Activated CD4-positive, alpha-beta T cell treated with anti-CD3 and anti-CD28 coated beads, Interleukin-10, Interleukin-2, amounts not matched to agents 100 ng/mL and 50 ng/mL, durations not matched to agents 16 hours and 8 hours (primary cell): ENCODE results near the gene MED4.

Source experiments
- DNase-seq: peaks from one replicate; pipeline ENCODE4 v3.0.0-alpha.2; 2020

The MED4 gene, protein sequence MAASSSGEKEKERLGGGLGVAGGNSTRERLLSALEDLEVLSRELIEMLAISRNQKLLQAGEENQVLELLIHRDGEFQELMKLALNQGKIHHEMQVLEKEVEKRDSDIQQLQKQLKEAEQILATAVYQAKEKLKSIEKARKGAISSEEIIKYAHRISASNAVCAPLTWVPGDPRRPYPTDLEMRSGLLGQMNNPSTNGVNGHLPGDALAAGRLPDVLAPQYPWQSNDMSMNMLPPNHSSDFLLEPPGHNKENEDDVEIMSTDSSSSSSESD

DNA sequence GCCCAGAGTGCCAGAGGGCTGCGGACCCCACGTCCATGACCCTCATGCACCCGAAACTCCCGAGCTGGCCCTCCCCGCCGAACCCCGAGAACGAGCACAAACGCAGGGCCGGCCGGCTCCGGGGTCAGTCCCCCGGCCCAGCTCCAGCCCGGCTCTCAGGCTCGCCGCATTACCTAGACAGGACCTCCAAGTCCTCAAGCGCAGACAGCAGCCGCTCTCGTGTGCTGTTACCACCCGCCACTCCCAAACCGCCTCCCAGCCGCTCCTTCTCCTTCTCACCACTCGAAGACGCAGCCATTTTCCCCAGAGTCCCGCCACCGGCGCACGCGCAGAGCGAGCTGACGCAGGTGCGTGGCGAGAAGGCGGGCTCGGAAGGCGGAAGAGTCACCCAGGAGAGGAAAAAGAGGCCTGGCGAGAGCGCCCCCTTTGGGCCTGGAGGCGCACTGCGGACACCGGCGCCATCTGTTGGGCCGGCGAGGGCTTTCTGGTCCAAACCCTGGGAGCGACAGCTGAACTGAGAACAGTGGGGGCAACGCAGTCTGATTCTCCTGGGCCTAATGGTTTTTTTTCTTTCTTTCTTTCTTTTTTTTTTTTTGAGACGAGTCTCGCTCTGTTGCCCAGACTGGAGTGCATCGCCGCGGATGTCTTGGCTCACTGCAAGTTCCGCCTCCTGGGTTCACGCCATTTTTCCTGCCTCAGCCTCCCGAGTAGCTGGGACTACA, at the start of gene MED4:
MED4 (minus strand) TSS at position 324 of the 722 bp plus-strand sequence; CDS start at position 298, 26 bp downstream.
- peak; percentile 97 for DNase-seq

DNA sequence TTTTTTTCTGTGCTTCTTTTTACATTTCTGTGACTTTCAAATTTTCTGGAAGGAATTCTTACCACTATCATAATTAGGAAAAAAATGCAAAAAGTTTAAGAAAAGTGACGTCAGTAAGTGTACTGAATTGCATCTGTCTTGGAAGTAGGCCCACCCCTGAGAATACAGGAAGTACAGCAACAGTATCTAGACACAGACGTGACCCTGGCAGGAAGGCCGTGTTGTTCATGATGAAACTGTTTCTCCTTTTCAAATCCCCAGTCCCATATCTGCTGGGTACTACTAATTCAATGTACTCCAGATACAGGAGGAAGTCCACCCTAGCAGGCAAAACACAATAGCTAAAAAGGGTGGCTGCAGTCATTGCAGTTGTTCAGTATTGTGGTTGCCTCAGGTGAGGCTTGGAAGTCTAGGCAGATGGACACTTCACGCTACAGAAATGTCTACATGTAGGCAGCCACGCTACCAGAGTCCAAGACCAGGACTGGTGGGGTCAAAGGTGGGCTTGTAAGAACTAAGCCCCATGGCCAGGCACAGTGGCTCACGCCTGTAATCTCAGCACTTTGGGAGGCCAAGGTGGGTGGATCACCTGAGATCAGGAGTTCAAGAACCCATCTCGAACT, 49.6 kb upstream of the MED4 start:
- DNase-seq: no peak

DNA sequence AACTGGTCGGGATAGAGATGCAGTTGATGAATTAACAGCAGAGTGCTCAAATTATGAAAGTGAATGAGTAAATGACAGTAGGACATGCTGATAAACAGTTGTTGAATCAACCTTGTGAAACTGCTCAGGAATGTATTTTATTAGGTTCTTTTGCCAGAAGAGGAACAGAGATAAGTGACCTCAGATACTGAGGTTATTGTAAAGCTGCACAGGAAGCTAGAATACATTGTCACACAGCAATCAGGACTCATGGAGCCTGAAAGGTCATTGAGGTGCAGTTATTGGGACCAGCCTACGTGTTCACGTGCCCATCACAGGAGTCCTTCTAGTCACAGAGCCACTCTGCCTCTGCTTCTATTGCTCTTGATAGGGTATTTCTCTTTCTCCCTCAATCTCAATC, 47.5 kb upstream of the MED4 start:
- no peak for DNase-seq

DNA sequence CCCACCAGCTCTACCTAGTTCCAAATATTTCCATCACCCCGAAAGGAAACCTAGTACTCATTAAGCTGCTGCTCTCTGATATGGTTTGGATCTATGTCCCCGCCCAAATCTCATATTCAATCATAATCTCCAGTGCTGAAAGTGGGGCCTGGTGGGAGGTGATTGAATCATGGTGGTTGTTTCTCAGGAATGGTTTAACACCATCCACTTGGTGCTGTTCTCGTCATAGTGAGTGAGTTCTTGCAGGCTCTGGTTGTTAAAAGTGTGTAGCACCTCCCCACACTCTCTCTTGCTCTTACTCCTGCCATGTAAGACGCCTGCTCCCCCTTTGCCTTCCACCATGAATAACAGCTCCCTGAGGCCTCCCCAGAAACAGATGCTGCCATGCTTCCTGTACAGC, 43.4 kb upstream of the MED4 start:
- peak; percentile 24 for DNase-seq

- no peak for DNase-seq
These were observed 38.1 kb upstream of the MED4 start for GRCh38 chr13:48132961-48133360.

DNA sequence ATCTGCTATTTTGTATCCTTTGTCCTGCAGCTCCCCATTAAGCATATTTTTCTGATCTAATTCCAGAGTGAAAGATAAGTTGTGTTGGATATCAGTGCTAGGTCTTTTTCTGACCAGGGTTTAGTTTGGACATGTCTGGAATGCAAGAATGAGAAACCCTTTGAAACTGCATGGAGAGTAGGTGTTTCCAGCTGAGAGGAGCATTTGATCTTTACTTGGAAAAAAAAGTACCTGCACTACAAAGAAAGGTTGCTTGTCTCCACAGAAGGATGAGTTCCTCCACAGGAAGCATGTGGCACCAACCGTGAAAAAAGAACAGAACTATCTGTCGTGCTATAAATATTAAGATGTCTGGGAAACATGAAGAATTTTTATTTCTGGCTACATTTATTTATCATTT, 36.6 kb upstream of the MED4 start:
- no peak for DNase-seq

- DNase-seq: peak; percentile 68
These were observed 32.3 kb upstream of the MED4 start for GRCh38 chr13:48126944-48127830.

- DNase-seq: no peak
These were observed 30.9 kb upstream of the MED4 start for GRCh38 chr13:48125794-48126228.

- no peak for DNase-seq
These were observed 28.9 kb upstream of the MED4 start for GRCh38 chr13:48123812-48124211.

- DNase-seq: no peak
These were observed 26.8 kb upstream of the MED4 start for GRCh38 chr13:48121733-48122132.

DNA sequence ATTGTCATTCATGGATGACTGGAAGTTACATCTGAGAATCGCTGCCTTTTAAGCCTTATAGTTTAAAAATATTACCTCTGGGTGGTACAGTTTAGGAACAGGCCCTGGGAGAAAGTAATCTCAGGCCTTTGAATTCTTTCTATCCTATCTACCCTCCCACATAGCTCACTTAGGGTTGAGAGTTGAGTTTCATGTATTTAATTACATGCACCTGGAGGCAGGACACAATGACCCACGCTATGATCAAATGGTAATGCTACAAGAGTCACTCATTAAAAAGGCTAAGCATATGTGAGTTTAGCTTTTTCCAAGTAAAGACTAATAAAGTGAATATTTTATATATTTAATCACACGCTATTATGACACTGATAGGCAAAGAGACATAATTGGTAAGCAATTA, 25.3 kb upstream of the MED4 start:
- no peak for DNase-seq

DNA sequence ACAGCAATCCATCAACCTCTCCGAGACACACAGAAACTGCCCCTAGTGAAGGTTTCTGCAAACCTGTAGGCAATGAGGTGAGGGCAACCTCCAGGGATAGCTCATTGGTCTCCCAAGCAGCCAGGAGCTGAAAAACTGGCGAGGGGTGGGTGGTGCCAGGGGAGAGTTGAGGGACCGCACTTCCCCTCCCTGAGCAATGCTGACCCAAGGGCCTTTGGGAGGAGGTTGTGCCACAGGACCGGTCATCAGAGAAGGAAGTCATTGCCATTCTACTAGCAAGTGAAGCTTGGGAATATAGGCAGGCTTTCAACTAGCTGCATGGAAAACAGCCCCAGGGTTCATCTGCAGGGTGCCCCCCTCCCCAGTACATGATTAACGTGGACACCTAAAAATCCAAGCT, 23.1 kb upstream of the MED4 start:
- no peak for DNase-seq

DNA sequence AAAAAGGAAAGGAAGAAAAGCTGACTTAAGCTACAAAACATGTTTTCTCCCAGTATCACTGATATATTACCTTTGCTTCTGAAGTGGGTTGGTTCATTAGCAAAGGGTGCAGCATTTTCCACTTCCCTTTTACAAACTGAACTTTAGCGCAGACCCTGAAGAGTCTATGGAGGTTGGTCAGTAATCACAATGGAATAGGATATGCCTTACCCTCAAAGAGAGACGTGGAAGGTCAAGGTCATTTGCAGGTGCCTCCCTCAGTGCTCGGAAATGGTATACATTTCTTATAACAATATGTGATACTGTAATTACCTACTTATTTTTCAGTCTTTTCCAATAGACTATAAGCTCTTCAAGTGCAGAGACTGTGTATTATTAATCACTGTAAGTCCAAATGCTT, 21.9 kb upstream of the MED4 start:
- no peak for DNase-seq

DNA sequence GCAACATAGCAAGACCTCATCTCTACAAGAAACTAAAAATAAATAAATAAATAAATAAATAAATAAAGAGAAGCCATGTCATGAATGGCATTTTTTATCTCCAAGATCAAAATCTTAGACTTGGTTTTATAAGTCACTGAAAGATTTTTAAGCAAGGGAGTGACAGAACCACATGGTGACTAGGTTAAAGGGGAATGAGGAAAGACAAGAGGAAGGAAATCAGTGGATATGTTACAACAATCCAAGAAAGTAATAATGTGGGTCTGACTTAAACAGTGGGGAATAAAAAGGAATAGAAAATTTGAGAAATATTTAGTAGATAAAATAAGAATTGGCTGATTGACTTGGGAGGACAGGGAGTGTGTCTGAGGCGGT, 18.8 kb upstream of the MED4 start:
- no peak for DNase-seq

DNA sequence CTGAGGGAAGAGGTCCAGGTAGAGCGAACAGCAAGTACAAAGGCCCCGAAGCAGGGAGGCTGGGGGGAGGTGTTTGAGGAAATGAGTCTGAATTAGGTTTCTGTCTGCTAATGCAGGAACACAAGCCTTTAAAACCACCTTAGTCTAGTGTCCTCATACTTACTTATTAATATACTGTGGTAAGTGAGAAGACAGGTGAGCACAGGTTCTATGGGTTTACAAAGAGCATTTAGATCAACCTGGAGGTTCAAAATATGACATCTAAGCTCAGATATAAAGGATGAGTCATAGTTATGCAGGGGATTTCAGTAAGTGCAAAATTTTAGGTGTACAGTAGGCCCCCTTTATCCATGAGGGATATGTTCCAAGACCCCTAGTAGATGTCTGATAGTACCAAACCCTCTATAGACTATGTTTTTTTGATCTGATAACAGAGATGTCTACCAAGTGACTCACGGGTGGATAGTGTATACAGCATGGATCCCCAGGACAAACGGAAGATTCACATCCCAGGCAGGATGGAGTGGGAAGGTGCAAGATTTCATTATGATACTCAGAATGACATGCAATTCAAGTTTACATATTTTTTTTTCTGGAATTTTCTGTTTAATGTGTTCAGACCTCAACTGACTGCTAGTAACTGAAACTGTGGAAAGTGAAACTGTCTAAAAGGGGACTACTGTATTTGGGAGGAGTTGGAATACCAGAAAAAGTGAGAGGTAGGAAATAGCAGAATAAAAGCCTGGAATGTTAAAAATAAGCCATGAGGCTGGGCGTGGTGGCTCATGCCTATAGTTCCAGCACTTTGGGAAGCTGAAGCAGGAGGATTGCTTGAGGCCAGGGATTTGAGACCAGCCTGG, 18.2 kb upstream of the MED4 start:
- DNase-seq: no peak

DNA sequence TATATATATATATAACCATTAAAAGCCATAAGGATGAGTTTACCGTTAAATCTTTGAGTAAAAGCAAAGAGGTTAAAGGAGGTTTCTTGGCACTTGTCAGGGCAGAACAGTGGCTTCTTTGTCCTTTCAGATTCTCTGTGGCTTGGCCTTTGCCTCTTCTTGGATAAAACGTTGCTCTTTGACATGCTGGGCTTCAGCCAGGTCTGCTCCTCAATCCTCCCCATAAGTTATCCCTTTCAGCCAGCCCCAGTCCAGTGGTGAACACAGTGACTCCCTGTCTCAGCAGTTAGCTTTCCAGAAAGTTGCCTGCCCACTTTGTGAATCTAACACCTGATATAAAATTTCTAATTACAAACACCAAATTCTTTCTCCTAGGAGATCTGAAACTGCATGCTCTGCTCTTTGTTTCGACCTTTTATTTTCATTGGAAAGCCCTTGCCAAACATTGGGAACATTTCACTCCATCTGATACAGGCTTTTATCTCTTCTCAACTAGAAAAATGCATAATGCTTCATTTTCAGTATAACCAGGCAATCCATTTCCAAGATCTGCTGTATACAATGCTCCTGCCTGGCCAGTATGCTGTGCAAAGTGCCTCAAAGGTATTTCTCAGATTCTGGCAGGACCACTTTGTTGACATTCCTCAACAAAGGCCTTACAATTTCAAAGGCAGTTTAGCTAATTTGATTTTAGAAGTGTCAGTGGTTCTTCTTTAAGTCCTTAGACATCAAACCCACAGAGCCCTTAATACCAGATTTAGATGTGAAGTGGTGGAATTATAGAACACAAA, 16.2 kb upstream of the MED4 start:
- no peak for DNase-seq

- no peak for DNase-seq
These were observed 15.4 kb upstream of the MED4 start for GRCh38 chr13:48110132-48110868.

GRCh38 chr13:48108106-48108505, 13.2 kb upstream of the MED4 start:
- DNase-seq: no peak

GRCh38 chr13:48097793-48098192, 2.9 kb upstream of the MED4 start:
- DNase-seq: no peak

- no peak for DNase-seq
These were observed 1.8 kb upstream of the MED4 start for GRCh38 chr13:48096670-48097069.

GRCh38 chr13:48094404-48094780, 512 bp downstream of the MED4 start:
- no peak for DNase-seq
